Activated T-cell treated with anti-CD3 and anti-CD28 coated beads, Interleukin-2, amount 50 U/mL, for 1 hour (primary cell): ENCODE data around the gene APOA1.

Experiments used
- DNase-seq: peaks from one replicate; pipeline ENCODE4 v3.0.0-alpha.2; 2020

The APOA1 gene

DNA sequence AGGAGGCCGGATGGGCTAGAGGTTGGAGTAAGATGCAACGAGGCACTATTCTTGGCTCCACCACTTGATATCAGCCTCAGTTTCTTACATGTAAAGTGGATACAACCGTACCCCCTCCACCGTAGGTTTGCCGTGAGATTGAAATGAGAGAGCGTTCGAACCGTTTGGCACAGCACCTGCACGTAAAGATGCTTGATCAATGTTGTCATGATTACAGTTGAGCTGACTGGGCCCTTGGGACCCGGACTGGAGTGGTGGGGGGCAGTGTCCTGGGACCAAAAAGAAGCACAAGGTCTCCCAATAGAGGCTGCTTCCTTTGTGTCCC, 4.0 kb downstream of the APOA1 start:
- no peak for DNase-seq

DNA sequence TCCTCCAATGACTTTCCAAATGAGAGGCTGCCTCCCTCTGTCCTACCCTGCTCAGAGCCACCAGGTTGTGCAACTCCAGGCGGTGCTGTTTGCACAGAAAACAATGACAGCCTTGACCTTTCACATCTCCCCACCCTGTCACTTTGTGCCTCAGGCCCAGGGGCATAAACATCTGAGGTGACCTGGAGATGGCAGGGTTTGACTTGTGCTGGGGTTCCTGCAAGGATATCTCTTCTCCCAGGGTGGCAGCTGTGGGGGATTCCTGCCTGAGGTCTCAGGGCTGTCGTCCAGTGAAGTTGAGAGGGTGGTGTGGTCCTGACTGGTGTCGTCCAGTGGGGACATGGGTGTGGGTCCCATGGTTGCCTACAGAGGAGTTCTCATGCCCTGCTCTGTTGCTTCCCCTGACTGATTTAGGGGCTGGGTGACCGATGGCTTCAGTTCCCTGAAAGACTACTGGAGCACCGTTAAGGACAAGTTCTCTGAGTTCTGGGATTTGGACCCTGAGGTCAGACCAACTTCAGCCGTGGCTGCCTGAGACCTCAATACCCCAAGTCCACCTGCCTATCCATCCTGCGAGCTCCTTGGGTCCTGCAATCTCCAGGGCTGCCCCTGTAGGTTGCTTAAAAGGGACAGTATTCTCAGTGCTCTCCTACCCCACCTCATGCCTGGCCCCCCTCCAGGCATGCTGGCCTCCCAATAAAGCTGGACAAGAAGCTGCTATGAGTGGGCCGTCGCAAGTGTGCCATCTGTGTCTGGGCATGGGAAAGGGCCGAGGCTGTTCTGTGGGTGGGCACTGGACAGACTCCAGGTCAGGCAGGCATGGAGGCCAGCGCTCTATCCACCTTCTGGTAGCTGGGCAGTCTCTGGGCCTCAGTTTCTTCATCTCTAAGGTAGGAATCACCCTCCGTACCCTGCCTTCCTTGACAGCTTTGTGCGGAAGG, 4.8 kb downstream of the APOA1 start:
- no peak for DNase-seq

DNA sequence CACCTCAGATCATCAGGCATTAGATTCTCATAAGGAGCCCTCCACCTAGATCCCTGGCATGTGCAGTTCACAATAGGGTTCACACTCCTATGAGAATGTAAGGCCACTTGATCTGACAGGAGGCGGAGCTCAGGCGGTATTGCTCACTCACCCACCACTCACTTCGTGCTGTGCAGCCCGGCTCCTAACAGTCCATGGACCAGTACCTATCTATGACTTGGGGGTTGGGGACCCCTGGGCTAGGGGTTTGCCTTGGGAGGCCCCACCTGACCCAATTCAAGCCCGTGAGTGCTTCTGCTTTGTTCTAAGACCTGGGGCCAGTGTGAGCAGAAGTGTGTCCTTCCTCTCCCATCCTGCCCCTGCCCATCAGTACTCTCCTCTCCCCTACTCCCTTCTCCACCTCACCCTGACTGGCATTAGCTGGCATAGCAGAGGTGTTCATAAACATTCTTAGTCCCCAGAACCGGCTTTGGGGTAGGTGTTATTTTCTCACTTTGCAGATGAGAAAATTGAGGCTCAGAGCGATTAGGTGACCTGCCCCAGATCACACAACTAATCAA, 5.6 kb downstream of the APOA1 start:
- no peak for DNase-seq

DNA sequence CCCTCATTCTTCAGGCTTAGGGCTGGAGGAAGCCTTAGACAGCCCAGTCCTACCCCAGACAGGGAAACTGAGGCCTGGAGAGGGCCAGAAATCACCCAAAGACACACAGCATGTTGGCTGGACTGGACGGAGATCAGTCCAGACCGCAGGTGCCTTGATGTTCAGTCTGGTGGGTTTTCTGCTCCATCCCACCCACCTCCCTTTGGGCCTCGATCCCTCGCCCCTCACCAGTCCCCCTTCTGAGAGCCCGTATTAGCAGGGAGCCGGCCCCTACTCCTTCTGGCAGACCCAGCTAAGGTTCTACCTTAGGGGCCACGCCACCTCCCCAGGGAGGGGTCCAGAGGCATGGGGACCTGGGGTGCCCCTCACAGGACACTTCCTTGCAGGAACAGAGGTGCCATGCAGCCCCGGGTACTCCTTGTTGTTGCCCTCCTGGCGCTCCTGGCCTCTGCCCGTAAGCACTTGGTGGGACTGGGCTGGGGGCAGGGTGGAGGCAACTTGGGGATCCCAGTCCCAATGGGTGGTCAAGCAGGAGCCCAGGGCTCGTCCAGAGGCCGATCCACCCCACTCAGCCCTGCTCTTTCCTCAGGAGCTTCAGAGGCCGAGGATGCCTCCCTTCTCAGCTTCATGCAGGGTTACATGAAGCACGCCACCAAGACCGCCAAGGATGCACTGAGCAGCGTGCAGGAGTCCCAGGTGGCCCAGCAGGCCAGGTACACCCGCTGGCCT, 7.1 kb downstream of the APOA1 start:
- no peak for DNase-seq

DNA sequence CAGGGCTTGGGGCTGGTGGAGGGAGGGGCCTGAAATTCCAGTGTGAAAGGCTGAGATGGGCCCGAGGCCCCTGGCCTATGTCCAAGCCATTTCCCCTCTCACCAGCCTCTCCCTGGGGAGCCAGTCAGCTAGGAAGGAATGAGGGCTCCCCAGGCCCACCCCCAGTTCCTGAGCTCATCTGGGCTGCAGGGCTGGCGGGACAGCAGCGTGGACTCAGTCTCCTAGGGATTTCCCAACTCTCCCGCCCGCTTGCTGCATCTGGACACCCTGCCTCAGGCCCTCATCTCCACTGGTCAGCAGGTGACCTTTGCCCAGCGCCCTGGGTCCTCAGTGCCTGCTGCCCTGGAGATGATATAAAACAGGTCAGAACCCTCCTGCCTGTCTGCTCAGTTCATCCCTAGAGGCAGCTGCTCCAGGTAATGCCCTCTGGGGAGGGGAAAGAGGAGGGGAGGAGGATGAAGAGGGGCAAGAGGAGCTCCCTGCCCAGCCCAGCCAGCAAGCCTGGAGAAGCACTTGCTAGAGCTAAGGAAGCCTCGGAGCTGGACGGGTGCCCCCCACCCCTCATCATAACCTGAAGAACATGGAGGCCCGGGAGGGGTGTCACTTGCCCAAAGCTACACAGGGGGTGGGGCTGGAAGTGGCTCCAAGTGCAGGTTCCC, 7.8 kb downstream of the APOA1 start, which contains the start of gene APOC3:
TSS of gene APOC3 (plus strand) at position 383 of the 659 bp plus-strand sequence. CDS start 676 bp downstream, outside the sequence.
- DNase-seq = no peak

DNA sequence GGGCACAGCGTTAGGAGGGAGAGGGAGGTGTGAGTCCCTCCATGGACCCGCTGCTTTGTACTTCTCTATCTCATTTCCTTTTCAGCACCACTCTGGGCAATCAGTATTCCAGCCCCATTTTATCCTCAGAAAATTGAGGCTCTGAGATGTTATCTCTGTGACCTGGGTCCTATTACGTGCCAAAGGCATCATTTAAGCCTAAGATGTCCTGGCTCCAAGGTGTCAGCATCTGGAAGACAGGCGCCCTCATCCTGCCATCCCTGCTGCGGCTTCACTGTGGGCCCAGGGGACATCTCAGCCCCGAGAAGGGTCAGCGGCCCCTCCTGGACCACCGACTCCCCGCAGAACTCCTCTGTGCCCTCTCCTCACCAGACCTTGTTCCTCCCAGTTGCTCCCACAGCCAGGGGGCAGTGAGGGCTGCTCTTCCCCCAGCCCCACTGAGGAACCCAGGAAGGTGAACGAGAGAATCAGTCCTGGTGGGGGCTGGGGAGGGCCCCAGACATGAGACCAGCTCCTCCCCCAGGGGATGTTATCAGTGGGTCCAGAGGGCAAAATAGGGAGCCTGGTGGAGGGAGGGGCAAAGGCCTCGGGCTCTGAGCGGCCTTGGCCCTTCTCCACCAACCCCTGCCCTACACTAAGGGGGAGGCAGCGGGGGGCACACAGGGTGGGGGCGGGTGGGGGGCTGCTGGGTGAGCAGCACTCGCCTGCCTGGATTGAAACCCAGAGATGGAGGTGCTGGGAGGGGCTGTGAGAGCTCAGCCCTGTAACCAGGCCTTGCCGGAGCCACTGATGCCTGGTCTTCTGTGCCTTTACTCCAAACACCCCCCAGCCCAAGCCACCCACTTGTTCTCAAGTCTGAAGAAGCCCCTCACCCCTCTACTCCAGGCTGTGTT, 8.5 kb downstream of the APOA1 start:
- no peak for DNase-seq

DNA sequence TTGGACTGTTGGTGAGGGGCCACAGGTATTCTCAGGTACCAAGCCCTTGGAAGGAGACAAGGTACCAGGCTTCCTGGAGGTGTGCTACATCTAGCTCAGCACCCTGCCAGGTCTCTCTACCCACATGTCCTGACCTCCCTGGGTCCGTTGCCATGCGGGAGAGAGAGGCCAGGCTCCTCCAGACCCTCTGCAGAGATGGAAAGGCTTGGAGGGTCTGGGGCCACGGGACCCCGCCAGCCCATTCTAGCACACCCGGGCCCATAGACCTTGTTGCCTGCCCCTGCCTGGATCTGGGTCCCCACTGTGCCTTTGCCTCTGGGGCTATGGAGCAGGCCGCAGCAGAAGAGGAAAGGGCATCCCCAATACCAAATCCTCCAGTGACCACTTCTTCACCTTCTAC, 10.0 kb downstream of the APOA1 start:
- no peak for DNase-seq

DNA sequence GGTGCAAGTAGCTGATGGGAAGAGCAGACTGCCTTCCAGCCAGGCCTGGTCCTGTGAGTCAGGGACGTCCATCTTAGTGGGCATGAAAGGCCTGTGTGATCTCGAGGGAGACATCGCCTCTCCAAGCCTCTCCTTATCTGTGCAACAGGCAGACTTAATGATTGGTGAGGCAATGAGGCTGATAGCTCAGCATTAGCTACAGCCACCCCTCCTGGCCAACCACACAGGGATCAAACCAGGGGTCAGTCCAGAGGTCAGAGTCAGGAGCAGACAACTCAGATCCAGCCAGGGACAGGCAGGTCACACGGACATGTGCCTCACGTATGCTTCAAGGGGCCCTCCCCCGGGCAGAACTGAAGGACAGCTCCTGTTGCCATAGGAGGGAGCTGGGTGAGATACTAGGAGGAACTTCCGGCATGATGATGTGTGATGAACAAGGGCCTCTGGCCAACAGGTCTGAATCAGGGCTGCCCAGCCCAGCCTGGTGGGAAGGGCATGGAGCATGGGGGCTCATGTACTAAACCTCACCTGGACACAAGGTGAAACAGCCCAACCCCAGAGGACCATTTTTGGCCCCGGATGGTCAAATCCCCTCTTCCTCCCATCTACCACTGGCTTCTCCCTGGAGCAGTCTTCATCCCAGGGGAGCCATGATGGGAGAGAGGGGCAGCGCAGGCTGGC, 10.5 kb downstream of the APOA1 start:
- no peak for DNase-seq

DNA sequence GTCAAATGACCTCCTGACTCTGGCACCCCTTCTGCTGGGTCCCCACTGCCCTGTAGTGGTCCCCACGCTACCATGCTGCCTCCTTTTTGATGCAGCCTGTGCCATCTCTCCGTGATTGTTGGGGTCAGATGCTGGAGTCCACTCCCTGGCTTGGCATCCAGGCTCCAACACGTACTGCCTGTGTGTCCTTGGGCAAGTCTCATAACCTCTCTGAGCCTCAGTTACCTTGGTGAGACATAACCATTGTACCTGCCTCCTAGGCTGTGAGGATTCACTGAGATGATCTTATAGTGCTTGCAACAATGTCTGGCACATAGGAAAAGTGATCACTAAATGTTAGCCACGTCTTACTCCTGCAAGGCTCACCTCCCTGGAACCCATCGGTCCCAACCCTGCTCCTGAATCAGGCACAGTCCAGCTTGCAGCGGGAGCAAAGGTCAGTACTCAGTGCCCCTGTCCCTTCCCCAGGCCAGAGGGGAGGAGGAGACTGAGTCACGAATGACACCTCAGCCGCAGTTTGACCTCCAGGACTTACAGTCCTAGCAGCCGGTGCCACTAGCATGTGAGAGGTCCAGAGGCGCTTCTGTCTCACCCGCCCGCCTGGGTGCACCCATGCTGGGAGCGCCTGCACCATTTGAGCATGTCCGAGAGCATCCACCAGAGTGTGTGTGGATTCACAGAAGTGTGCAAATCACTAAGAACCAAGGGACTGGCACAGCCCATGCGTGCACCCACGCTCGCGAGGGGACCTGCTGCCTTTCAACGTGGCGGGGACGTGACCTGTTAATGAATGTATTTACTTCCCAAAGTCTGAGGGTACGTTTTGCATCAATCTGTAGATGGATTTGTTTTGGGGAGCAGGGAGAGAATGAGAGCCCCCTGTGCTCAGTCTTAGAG, 11.3 kb downstream of the APOA1 start:
- DNase-seq = no peak

DNA sequence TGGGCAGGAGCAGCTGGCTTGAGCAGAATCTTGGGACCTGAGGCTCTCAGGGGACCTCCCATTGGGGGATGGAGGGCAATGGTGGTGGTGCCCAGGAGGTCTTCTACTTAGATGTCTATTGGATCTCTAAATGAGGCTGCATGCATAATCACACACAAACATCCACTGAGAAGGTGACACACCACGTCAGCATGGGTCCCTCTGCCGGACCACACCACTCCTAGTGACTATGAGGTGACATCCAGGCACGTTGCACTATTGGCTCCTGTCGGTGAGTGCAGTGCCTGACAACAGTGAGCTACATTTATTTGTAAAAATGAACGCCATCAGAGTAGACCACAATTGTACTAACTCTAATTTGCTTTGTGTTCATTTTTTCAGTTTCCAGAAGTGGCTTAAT, 12.0 kb downstream of the APOA1 start:
- no peak for DNase-seq

DNA sequence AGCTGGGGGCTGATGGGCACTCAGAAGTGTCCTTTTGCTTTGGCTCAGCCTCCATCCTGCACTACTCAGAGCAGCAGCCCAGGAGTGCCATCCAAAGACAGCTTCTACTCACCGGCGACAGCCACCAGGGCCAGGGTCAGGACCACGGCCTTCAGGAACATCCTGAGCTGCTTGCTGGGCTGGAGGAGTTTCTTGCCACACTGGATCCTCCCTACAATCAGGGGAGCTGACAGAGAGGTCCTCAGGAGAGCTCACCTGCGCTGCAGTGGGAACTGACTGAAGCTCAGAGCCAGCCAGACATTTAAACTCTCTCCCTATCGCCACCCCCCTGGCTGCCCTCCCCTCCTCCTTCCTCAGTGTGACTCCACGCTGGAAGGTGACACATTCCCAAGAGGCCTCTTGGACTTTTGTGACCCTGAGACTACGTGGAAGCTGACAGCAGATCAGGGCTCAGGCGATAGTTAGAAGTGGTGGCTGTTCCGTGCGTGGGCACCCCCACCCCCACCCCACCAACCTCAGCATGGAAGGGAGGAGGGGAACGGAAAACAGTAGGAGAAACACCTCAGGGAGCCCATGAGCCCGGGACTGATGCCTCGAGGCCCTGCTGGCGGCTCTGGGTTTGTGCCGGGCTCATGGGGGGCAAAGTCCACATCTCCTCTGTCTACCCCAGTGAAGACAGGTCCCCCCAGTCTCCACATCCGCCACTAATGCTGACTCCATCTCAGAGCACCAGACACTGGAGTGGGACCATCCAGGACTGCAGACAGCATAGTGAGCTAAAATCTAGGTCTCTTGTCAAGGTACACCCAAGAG, 14.2 kb downstream of the APOA1 start, which contains the start of gene APOA4:
TSS of gene APOA4 (minus strand) at position 274 of the 813 bp plus-strand sequence. CDS start at position 161, 113 bp downstream.
- DNase-seq = no peak

DNA sequence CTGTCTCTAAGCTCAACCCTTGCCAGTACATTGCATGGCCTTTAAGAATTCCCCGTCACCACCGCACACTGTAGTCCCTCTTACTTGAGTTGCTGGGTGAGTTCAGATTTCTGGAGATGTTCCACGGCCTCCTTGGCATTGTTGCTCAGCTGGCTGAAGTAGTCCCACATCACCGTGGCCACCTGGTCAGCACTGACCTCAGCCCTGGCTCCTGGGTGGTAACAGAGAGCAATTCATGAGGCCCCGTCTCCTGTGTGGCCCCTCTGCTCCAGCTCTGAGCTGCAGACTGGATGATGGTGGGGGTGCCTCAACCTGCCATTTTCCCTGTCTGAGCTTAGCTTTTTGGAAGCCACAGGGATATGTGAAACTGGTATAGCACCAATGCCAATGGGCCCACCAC, 14.8 kb downstream of the APOA1 start:
- DNase-seq = no peak

DNA sequence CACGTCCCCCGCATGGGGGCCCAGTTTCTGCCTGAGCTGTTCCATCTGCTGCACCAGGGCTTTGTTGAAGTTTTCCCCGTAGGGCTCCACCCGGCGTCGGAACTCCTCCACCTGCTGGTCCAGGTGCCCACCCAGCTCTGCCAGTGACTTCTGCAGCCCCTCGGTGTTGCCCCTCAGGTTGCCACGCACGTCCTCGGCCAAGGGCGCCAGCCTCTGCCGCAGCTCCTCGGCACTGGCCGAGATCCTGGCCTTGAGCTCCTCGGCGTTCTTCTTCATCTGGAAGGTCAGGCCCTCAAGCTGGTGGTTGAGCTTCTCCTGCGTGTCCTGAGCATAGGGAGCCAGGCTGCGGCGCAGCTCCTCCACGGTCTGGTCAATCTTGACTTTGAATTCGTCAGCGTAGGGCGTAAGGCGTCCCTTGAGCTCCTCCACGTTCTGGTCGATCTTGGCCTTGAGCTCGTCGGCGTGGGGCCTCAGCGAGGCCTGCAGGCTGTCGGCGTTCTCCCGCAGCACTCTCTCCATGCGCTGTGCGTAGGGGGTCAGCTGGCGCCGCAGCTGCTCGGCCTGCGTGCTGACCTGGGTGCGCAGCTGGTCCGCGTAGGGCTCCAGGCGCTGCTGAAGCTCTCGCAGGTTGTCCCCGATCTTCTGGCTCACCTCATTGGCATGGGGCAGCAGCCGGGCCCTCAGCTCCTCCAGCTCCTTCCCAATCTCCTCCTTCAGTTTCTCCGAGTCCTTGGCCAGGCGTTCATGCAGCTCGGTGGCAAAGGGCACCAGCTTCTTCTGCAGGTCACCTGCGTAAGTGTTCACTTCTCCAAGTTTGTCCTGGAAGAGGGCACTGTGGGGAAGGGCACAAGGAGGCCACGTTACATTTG, 16.1 kb downstream of the APOA1 start:
- DNase-seq = no peak

DNA sequence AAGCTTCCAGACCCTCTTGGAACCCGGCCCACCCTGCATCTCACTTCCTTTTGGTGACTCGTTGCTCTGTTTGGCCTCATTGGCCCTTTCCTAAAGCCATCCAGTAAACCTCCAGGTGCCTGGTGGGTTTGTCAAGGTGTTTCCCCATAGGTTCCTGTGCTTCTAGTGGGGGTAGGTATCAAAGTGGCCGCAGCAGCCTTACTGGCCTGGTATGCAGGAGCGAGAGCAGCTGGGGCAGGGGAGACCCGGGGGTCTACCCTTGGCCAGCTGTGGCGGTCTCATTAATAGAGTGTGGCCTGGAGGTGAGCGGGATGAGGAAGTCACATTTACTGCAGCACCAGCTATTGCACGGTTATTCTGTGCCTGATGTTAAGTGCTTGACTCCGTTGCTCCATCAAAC, 18.4 kb downstream of the APOA1 start:
- DNase-seq = no peak

DNA sequence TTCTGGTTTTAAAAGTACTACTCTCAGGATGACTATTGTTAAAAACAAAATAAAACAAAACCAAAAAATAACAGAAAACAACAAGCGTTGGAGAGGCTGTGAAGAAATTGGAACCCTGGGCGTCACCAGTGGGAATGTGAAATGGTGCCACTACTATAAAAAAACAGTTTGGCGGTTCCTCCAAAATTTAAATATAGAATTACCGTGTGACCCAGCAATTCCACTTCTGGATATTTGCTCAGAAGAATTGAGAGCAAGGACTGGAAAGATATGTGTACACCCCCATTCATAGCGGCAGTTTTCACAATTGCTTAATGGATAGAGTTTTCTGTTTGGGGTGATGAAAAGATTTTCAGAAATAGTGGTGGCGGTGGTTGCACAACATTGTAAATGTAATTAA, 22.9 kb downstream of the APOA1 start:
- no peak for DNase-seq

DNA sequence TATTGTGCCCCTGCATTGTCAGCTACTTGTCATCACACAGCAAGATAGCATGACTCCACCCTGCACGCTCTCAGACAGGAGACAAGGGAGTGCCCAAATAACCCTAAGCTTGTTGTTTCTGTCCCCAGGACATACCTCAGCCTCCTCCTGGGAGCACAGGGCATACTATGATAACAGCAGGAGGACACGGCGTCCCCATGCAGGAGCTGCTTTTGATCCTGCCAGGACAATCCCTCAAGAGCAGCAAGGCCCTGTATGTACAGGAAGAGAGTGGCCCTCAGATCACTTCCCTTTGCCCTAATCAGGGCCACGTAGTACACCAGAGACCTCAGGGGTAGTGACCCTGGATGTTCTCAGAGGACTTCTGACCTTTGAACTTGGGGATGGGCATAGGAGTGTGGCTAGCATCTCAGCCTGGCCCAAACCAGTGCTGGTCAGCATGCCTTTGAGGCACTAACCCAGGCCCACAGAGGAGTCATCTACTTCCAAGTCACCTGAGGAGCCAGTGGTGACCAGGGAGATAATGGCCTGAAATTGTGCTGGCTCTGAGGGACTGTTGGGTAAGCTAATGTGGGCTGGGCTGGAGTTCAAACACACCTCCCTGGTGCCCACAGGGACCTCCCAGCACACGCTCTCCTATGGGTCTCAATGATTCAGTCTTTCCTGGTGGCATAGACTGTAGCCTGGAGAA, 23.5 kb downstream of the APOA1 start:
- no peak for DNase-seq

DNA sequence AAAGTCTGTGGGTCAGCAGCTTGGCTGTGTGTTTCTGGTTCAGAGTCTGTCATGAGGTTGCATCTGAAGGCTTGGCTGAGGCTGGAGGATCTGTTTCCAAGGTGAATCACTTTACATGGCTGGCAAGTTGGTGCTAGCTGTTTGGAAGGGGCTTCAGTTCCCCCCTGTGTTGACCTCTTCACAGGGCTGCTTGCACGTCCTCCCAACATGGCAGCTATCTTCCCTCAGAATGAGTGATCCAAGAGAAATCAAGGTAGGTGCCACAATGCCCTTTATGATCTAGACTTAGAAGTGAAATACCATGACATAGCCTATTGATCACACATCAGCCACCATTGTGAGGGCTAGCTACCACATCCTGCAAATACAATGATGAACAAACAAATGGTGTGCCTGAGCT, 24.3 kb downstream of the APOA1 start:
- no peak for DNase-seq

DNA sequence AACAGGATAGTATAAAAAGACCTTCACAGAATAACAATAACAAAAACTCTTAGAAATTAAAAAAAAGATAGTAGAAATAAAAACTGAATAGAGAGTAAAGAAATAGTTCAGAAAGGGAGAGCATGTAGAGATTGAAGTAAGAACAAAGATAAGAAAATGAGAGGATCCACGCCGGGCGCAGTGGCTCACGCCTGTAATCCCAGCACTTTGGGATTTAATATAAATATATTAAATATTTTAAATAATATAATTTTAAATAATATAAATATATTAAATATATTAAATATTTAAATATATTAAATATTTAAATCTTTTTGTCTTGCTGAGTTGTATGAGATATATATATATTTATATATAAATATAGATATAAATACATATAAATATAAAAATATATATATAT, 25.3 kb downstream of the APOA1 start:
- DNase-seq = no peak
